ENCODE measurements around the gene STX11. TPM values are rescaled to one million over a fixed set of nuclear protein-coding genes. Genes with fewer than 3 reads are reported as not detected.

Gene STX11
- polyA plus RNA-seq, 1 donor from 2014 or later: not detected

GRCh38 chr6:144190080-144190479 is 39.8 kb downstream of the STX11 start:
- H3K27ac ChIP-seq (ENCODE audit: low read length): no peak overlapping the region
- H3K9me3 ChIP-seq (ENCODE audit: low read length): no peaks in the 10 kb centered on the region
- no peaks in the 10 kb centered on the region for H3K79me2 ChIP-seq (replicated peaks; ENCODE audit: insufficient read depth, low read length)
- H3K36me3 ChIP-seq (ENCODE audit: insufficient read depth, low read length): no peaks in the 10 kb centered on the region
- H2AFZ ChIP-seq (ENCODE audit: low read depth, low read length): no peak overlapping the region
- no peaks in the 10 kb centered on the region for H3K27me3 ChIP-seq (ENCODE audit: insufficient read depth, low read depth, low read length)
- no peak overlapping the region for H3K4me2 ChIP-seq (ENCODE audit: low read length)
- H3F3A ChIP-seq (ENCODE audit: insufficient read depth, low read length, poor library complexity, severe bottlenecking): no peaks in the 10 kb centered on the region
- no peaks in the 10 kb centered on the region for H4K20me1 ChIP-seq (ENCODE audit: insufficient read depth)
- TF ChIP-seq, protein P1, sequence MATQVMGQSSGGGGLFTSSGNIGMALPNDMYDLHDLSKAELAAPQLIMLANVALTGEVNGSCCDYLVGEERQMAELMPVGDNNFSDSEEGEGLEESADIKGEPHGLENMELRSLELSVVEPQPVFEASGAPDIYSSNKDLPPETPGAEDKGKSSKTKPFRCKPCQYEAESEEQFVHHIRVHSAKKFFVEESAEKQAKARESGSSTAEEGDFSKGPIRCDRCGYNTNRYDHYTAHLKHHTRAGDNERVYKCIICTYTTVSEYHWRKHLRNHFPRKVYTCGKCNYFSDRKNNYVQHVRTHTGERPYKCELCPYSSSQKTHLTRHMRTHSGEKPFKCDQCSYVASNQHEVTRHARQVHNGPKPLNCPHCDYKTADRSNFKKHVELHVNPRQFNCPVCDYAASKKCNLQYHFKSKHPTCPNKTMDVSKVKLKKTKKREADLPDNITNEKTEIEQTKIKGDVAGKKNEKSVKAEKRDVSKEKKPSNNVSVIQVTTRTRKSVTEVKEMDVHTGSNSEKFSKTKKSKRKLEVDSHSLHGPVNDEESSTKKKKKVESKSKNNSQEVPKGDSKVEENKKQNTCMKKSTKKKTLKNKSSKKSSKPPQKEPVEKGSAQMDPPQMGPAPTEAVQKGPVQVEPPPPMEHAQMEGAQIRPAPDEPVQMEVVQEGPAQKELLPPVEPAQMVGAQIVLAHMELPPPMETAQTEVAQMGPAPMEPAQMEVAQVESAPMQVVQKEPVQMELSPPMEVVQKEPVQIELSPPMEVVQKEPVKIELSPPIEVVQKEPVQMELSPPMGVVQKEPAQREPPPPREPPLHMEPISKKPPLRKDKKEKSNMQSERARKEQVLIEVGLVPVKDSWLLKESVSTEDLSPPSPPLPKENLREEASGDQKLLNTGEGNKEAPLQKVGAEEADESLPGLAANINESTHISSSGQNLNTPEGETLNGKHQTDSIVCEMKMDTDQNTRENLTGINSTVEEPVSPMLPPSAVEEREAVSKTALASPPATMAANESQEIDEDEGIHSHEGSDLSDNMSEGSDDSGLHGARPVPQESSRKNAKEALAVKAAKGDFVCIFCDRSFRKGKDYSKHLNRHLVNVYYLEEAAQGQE (IDR thresholded peaks at IDR 0.05; ENCODE audit: borderline replicate concordance): no peak
- TF ChIP-seq TAF1 (IDR thresholded peaks at IDR 0.05; ENCODE audit: low read depth) (no peak), RAD21 (conservative IDR thresholded peaks at IDR 0.05) (no peak), SMC3 (conservative IDR thresholded peaks at IDR 0.05; ENCODE audit: poor library complexity) (no peak), POLR2AphosphoS5 (IDR thresholded peaks at IDR 0.05) (no peak), EZH2 (IDR thresholded peaks at IDR 0.05; ENCODE audit: borderline replicate concordance, insufficient read depth, low read length, poor library complexity, severe bottlenecking) (no peak), EP300 (conservative IDR thresholded peaks at IDR 0.05; ENCODE audit: poor library complexity, severe bottlenecking) (no peak), MXI1 (conservative IDR thresholded peaks at IDR 0.05; ENCODE audit: poor library complexity, severe bottlenecking) (no peak)
- TF ChIP-seq, protein P2, sequence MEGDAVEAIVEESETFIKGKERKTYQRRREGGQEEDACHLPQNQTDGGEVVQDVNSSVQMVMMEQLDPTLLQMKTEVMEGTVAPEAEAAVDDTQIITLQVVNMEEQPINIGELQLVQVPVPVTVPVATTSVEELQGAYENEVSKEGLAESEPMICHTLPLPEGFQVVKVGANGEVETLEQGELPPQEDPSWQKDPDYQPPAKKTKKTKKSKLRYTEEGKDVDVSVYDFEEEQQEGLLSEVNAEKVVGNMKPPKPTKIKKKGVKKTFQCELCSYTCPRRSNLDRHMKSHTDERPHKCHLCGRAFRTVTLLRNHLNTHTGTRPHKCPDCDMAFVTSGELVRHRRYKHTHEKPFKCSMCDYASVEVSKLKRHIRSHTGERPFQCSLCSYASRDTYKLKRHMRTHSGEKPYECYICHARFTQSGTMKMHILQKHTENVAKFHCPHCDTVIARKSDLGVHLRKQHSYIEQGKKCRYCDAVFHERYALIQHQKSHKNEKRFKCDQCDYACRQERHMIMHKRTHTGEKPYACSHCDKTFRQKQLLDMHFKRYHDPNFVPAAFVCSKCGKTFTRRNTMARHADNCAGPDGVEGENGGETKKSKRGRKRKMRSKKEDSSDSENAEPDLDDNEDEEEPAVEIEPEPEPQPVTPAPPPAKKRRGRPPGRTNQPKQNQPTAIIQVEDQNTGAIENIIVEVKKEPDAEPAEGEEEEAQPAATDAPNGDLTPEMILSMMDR (IDR thresholded peaks at IDR 0.05; ENCODE audit: poor library complexity, severe bottlenecking): no peak
- no peak overlapping the region for H3K4me3 ChIP-seq (ENCODE audit: low read length)
- H3K9ac ChIP-seq (ENCODE audit: low read length): no peak overlapping the region
- H3K9me2 ChIP-seq (ENCODE audit: insufficient read depth, low read length): no peaks in the 10 kb centered on the region

DNA sequence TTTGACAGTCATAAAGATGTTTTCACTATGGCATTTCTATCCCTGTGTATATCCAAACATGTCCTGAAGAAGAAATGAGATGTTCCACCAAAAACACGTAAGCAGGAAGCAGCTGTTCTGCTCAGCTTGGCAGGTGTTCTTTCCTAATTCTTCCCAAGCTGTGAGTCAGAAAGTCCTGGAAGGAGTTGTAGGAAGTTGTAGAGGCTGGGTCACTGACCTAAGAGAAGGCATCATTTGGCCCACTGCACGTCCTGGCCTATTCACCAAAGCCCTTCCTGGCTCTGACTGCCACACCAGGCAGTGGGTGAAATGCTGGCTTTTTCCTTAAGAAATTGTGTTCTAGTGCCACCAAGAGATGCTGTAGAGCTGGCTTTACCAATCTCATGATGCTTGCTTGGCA is 40.3 kb downstream of the STX11 start:
- H3F3A ChIP-seq (ENCODE audit: insufficient read depth, low read length, poor library complexity, severe bottlenecking): no peaks in the 10 kb centered on the region
- no peaks in the 10 kb centered on the region for H3K9me3 ChIP-seq (ENCODE audit: low read length)
- no peak overlapping the region for H2AFZ ChIP-seq (ENCODE audit: low read depth, low read length)
- H3K4me3 ChIP-seq (ENCODE audit: low read length): no peak overlapping the region
- no peaks in the 10 kb centered on the region for H3K36me3 ChIP-seq (ENCODE audit: insufficient read depth, low read length)
- H3K27ac ChIP-seq (ENCODE audit: low read length): no peak overlapping the region
- no peak overlapping the region for H3K4me2 ChIP-seq (ENCODE audit: low read length)
- H3K79me2 ChIP-seq (replicated peaks; ENCODE audit: insufficient read depth, low read length): no peaks in the 10 kb centered on the region
- no peaks in the 10 kb centered on the region for H3K9me2 ChIP-seq (ENCODE audit: insufficient read depth, low read length)
- no peak overlapping the region for H3K9ac ChIP-seq (ENCODE audit: low read length)
- TF ChIP-seq TAF1 (IDR thresholded peaks at IDR 0.05; ENCODE audit: low read depth) (no peak), EZH2 (IDR thresholded peaks at IDR 0.05; ENCODE audit: borderline replicate concordance, insufficient read depth, low read length, poor library complexity, severe bottlenecking) (no peak), EP300 (conservative IDR thresholded peaks at IDR 0.05; ENCODE audit: poor library complexity, severe bottlenecking) (no peak), SMC3 (conservative IDR thresholded peaks at IDR 0.05; ENCODE audit: poor library complexity) (no peak), RAD21 (conservative IDR thresholded peaks at IDR 0.05) (no peak)
- TF ChIP-seq, protein P1 (IDR thresholded peaks at IDR 0.05; ENCODE audit: borderline replicate concordance): no peak
- TF ChIP-seq, protein P2 (IDR thresholded peaks at IDR 0.05; ENCODE audit: poor library complexity, severe bottlenecking): no peak
- H3K27me3 ChIP-seq (ENCODE audit: insufficient read depth, low read depth, low read length): no peaks in the 10 kb centered on the region
- H4K20me1 ChIP-seq (ENCODE audit: insufficient read depth): no peaks in the 10 kb centered on the region

Measured in neural cell (in vitro differentiated cells).